Measurements from ENCODE around the gene TM9SF4.
"Not testable (repeated sequence)": the region's sequence is repeated elsewhere in the genome, so short reads cannot be mapped to it uniquely, and the experiment has no call there.

The TM9SF4 gene

DNA sequence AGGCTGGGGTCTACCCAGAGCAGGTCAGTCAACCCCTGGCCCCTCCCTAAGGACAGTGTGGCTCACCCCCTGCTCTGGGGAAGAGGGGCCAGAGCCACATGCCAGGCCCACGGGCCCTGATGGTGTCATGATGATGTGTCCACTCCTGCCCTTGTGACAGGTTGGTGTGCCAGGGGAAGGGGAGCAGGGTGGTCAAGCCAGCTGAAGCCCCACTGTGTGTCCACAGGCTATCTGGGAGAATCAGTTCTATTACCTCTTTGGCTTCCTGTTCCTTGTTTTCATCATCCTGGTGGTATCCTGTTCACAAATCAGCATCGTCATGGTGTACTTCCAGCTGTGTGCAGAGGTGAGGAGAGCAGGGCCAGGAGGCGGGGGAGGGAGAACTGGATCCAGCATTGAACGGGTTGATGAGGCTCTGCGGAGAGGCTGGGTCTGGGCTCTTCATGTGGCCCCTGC lies 50.3 kb downstream of the TM9SF4 start:
- DNase-seq (ENCODE audit: low read depth) = no peak

DNA sequence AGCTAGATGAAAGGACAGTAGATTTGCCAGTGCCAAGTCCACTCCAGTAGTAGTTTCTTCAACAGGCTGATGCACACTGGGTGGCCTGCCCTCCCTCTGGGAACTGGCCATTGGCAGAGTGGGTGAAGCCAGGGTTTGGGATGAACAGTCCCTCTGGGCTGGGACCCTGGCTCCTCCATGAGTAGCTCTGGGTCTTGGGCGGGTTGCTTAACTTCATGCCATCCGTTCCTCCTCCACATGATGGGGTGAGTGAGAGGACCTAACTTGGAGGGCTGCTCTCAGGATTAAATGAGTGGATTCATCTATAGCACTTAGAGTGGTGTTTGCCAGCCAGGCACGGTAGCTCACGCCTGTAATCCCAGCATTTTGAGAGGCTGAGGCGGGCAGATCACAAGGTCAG lies 50.8 kb downstream of the TM9SF4 start:
- DNase-seq (ENCODE audit: low read depth) = no peak

DNA sequence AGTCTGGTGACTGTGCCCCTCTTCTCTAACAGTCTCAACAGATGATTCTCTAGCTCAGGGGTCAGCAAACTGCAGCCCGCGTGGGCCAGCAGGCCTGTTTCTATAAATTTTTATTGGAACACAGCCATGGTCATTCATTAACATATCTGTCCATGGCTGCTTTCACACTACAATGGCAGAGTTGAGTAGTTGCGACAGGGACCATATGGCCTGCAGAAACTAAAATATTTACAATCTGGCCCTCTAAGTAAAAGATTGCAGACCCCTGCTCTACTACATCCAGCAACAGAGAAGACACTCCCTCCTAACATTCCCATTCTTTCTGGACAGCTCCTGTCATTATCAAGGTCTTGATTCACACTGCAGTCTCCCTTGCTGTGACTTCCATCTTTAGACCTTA lies 52.8 kb downstream of the TM9SF4 start:
- DNase-seq (ENCODE audit: low read depth) = no peak

DNA sequence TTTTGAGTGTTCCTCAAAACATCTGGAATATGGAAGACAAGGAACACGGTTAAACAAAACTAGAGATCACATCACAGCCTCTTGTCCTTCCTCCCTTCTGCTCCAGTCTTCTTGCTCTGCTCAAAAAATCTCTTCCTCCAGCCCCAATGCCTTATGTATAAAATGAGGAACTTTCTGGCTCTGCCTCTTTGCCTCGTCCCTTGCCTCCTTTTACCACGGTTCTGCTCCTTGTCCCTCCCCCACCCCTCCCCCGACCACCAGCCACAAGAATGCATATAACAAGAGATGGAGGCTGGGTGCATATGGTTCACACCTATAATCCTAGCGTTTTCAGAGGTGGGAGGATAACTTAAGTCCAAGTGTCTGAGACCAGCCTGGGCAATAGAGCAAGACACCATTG lies 54.4 kb downstream of the TM9SF4 start:
- no peak for DNase-seq (ENCODE audit: low read depth)

DNA sequence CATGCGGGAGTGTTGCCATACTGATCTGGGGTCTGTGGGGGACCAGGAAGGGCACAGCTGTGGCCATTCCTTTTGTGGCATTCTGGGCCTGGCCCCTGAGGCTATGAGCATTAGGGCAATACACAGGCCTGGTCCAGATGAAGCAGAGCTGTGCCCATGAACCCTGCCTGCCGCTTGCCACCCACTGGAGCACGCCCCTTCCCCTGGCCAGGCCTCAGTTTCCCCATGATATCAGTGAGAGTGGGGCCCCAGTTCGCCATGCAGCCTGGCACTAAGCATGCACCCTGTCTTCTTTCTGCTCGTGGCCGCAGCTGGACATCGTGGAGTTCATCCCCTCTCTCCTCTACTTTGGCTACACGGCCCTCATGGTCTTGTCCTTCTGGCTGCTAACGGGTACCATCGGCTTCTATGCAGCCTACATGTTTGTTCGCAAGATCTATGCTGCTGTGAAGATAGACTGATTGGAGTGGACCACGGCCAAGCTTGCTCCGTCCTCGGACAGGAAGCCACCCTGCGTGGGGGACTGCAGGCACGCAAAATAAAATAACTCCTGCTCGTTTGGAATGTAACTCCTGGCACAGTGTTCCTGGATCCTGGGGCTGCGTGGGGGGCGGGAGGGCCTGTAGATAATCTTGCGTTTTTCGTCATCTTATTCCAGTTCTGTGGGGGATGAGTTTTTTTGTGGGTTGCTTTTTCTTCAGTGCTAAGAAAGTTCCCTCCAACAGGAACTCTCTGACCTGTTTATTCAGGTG lies 55.6 kb downstream of the TM9SF4 start:
- DNase-seq (ENCODE audit: low read depth) = no peak

DNA sequence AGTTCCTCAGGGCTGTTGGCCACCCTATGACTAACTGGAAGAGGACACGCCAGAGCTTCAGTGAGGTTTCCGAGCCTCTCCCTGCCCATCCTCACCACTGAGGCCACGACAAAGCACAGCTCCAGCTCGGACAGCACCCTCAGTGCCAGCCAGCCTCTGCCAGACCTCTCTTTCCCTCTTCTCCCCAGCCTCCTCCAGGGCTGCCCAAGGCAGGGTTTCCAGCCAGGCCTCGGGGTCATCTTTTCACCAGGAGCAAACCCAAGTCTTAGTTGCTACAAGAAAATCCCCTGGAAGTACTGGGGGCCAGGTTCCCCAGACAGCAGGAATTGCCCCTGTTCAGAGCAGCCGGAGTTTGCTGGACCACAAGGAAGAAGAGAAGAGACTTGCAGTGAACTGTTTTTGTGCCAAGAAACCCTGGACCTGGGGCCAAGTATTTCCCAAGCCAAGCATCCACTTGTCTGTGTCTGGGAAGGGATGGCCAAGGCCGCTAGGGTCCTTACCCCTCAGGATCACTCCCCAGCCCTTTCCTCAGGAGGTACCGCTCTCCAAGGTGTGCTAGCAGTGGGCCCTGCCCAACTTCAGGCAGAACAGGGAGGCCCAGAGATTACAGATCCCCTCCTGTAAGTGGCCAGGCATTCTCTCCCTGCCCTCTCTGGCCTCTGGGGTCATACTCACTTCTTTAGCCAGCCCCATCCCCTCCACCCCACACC lies 56.5 kb downstream of the TM9SF4 start:
- no peak for DNase-seq (ENCODE audit: low read depth)

DNA sequence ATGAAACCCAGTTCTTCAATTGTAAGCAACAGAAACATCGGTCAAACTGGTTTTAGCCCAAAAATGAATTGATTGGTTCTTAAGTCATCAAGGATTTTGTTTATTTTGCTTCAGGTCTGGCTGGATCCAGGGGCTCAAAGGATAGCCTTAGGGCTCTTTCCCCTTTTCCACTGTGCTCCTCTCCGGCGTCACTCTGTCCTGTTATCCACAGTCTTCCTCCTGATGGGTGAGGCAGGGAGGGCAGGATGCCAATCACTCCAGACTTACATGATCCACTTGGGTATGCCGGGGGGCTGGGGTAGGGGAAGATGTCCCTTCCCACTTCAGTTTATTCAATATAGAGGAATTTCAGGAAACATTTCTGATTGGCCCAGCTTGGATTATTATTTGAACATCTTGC lies 58.0 kb downstream of the TM9SF4 start:
- no peak for DNase-seq (ENCODE audit: low read depth)

DNA sequence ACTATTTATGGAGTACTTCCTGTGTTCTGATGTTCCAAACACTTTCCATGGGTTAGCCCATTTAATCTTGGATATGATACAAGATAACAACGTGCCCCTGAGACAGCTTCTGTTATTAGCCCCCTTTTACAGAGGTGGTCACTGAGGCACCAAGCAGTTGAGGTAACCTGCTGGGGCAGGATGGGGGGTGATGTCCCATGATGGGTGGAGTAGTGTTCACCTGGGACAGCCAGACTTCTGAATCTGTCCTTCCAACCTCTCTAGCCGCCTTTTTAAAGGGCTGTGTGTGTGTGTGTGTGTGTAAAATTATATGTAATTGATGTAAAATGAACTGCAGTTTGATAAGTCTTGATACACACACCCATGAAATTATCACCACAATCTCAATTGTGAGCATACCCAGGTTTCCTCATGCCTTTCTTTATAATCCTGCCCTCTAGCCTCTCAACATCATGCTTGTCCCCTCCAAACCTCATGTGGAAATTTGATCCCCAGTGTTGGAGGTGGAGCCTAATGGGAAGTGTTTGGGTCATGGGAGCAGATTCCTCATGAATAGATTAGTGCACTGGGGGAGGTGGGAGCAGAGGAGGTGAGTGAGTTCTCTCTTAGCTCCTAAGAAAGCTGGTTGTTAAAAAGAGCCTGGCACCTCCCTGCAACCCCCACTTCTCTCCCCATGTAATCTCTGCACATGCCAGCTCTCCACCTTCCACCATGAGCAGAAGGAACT lies 58.8 kb downstream of the TM9SF4 start:
- no peak for DNase-seq (ENCODE audit: low read depth)

DNA sequence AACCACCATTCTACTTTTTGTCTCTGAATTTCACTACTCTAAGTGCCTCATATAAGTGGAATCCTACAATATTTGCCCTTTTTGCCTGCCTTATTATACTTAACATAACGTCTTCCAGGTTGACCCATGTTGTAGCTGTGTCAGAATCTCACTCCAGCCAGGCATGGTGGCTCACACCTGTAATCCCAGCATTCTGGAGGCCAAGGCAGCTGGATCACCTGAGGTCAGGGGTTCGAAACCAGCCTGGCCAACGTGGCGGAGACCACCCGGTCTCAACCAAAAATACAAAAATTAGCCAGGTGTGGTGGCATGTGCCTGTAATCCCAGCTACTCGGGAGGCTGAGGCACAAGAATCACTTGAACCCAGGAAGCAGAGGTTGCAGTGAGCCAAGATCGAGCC lies 68.2 kb downstream of the TM9SF4 start:
- DNase-seq (ENCODE audit: low read depth) = not testable (repeated sequence)

DNA sequence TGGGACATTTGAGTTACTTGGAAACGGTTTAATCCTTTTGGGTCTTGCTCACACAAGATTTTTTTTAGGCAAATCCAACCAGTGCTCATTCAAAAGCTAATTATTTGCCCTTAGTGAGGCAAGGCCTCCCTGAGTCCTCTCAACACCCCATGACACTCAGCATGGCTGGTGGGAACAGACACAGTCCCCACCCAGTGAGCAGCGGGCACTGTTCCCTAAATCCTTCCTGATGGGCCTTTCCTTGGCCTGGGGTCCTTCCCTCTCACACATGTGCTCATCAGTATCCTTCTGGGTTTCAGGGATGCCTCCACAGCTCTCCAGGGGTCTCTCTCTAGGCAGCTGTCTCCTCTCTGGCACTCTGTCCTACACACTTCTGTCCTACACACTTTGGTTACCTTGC lies 70.0 kb downstream of the TM9SF4 start:
- DNase-seq (ENCODE audit: low read depth) = no peak

DNA sequence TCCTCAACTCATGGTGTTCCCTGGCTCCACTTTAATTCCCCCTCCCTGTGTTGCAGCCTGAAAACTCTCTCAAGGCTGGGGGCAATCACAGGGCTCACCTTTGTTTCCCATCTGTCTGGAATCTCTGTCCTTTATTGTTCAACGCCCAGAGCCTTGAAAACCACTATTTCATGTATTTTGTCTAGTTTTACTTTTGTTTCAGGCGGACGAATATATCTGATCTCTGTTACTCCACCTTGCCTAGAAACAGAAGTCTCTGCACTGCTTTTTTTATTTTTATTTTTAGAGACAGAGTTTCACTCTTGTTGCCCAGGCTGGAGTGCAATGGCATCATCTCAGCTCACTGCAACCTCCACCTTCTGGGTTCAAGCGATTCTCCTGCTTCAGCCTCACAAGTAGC lies 70.4 kb downstream of the TM9SF4 start:
- DNase-seq (ENCODE audit: low read depth) = no peak

DNA sequence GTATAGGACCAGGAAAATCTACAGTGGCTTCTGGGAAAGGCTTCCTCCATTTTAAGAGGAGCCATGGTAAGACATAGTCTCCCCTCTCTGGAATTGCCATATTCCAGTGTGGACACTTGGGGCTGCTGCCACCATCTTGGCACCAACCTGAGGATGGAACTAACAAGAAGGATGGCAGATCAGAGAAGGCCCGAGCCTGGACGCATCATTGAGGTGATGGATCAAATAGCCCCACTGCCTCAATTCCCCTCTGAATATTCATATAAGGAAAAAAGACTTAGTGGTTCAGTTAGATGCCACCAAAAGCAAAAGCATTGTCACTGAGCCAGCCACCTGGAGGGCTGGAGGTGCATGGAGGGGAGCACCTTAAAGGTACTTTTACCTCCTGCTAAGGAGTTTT lies 72.1 kb downstream of the TM9SF4 start:
- DNase-seq (ENCODE audit: low read depth) = no peak

DNA sequence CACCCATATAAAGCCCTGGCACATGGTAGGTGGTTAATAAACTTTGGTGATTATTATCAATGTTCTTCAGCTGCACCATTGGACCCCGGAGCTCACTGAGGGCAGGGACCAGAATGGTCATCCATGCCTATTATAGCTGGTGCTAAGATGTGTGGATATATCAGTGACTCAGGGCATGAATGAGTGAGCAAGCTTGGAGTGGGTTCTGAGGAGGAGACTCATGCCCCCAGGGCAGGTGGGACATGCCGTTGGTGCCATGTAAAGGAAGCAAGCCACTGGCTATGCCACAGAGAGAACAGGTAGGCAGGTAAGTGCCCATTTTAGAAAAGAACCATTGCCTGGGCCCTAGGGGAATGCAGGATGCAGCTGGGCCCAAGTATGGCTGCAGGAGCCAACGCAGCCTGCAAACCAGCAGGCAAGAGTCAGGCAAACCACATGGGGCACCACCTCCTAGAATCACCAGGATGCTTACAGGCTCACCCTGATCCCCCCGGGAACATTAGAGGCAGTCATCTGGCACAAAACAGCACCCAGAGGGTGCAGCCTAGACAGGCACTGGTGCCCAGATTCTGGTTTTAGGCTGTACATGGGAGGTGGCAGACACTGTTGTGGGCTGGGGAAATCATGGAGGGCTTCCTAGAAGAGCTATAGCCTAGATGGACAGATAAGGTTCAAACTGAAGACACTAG lies 74.6 kb downstream of the TM9SF4 start:
- DNase-seq (ENCODE audit: low read depth) = no peak

DNA sequence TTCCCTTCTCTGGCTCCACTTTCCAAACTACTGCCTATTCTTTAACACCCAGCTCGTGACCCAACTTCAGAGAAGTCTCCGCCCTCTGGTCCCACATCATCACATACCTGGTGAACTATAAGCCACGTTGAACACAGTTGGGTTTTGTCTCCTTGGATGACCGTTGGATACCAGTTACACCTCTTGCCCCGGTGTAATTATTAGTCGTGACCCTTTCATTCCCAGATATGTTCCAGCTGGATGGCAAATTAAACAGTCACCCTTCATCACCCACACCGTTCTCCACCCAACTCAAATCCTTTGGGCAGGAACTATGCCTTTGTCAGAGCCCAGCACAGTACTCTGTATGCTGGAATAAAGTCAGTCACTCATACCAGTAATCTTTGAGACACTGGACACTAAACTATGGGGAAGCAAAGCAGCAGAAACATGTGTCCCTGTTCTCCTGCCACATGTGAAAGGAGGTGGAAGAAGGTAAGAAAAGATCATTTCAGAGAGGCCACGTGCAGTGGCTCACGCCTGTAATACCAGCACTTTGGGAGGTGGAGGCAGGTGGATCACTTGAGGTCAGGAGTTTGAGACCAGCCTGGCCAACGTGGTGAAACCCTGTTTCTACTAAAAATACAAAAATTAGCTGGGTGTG lies 75.6 kb downstream of the TM9SF4 start:
- DNase-seq (ENCODE audit: low read depth) = no peak

DNA sequence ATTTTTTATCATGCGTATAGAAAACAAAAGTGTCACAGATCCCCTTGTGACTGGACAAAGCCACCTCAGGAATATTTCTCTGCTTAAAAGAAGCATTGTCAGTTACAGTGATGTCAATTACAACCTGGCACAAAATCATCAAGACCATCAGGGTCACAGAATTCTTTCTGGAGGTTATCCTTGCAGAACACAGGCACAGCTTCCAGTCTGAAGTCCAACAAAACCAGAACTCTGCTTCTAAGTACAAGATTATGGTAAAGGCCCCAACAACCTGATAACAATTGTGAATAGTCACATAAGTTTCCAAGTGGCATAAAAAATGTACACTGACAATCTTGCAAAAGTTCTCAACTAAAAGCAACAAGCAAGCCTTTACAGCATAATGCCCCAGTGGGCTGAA lies 77.0 kb downstream of the TM9SF4 start:
- DNase-seq (ENCODE audit: low read depth) = no peak

DNA sequence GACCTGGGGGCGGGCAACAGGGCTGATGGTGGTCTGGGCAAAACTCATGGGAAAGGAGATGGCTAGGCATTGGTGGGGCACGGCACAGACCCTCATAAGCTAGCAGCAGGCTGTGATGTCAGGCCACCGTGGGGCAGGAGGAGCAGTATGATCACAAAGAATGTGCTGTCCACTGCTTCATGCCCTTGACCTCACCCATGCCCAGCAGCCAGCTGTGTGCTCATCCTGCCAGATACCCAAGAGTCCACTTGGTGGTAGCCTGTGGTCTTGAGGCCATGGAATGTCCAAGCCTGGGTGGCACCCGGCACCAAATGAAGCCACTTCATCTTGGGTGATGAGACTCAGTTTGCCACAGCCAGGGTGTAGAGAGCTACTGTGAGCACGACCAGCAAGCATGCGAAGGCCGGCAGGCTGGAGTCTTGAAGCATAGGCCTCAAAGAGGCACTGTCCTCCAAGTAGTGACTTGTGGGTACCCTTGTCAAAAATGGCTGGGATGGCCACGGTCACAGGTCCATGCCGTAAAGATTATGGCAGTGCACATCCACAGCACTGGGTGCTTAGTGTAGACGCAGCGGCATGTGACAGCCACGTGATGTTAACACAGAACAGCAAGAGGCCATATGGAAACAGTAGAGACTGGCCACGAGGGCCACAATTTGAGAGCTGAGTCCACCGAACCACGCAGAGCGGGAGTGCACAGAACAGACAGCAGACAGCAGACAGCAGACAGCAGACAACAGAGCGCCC lies 79.0 kb downstream of the TM9SF4 start:
- DNase-seq (ENCODE audit: low read depth) = no peak

DNA sequence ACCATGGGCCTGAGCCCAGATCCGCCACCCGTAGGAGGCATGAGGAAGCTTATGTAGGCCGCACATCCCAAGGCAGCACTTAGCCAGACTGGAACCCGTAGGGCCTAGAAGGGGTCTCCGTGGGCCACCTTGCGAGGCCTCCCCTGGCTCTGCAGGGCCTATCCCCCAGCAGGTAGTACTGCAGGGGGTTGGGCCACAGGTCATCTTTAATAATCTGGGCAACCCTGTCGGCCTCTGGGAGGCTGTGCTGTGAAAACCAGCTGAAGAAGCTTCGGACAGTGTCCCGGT lies 79.6 kb downstream of the TM9SF4 start:
- no peak for DNase-seq (ENCODE audit: low read depth)

DNA sequence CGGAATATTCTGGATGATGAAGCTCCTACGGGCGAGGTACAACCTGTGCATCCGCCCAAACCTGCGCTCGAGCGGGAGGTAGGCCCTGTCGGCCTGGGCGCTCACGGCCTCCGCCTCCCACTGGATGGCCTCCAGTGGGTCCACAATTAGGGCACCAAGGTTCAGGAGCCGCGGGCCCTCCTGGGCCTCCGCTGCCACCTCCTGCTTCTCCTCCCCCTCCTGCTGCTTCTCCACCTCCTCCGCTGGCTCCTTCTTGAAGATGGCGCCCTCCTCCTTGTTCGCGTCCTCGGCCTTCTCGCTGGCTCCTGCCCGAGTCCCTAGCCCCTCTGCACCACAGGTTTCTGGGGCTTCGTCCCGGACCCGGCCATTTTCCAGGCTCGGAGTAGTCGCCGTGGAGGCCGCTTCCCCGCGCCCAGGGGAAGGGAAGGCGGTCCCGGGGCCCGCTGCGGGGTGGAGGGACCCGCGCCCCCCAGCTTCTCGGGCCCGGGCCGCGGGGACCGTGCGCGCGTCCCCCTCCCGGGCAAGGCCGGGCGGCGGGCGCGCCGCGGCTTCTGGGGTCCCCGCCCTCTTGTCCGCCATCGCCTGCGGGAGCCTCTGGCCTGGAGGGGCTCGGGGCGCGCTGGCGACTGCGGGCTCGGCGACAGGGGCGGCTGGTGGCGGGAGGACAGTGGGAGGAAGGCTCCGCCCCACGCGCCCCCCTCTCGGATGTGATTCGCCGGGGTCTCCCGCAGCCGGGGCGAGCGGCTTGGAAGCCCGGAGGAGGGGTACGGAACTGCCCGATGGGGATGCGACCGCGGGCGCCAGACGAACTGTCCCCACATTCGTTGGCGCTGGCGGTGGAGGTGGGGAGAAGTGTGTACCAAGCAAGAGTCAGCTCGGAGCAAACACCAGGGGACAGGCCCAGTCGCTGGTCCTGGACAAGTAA lies 80.4 kb downstream of the TM9SF4 start:
- no peak for DNase-seq (ENCODE audit: low read depth)

DNA sequence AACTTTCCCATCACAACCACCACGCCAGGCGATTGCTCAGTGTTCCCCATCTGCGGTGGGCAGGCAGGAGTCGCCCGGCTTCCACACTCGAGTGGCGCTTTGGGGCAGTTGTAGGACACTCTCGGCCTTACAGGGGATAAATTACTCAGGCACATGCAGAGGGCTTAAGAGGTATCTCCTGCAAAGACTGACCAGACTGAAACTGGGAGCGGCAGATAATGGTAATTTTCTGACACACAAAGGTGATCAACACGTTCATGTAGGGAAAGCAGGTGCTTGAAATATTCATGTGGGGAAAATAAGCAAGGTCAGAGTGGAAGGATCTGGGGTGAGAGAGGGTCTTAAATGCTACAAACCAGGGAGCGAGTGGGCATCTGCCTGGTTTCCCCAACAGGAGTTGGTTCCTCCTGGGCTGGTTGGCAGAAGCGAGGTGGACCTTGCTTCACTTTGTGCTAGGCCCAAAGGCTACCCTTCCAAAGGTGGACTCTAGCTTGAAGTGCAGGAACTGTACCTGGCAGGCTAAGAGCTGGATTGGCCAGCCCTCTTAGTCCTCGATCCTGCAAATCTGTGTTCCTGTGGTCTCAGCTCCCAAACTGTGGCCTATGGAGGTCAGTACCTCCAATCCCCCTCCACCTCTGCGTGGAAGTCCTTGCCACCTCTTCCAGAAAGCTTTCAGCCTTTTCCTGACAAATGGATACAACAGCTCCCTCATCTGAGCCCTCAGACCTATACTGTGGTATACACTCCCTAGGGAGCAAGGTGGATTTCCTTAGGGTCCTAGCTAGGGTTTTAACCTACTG lies 81.3 kb downstream of the TM9SF4 start:
- DNase-seq (ENCODE audit: low read depth) = no peak

DNA sequence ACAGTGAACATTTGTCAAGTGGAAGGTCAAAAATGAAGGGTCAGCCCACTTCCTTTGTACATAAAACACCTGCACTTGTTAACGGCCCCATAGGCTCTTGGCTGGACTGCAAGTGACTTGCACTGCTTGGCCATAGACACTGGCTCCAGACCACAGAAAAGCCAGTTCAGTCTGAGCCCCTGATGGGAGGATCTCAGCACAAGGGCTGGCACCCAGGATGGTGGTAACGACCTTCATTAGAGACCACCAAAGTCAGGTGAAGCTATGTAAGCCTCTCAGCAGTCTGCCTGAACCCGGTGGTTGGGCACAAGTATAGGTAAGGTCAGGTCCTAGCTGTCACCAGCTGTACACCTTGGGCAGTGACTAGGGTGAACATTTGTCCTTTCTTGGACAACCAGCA lies 81.9 kb downstream of the TM9SF4 start:
- DNase-seq (ENCODE audit: low read depth) = no peak
